HEK293 (cell line): ENCODE measurements around the gene ZNRF1.
A peak's percentile ranks its signal among the peaks of the same experiment; 100 is the strongest.

Experiments used
- ATF2 ChIP-seq: fragments of 450-650 bp; formaldehyde crosslinking; IDR thresholded peaks from 2 replicates; pipeline ENCODE4 v1.5.1; 2016; ENCODE audit warnings: missing biosample characterization, missing genetic modification characterization, low read depth
- CTCF ChIP-seq: fragments of 450-650 bp; formaldehyde crosslinking; IDR thresholded peaks from 2 replicates; pipeline ENCODE4 v1.5.1; 2016; ENCODE audit warnings: missing biosample characterization, missing genetic modification characterization
- REPIN1 ChIP-seq: fragments of 450-650 bp; formaldehyde crosslinking; IDR thresholded peaks from 2 replicates; pipeline ENCODE4 v1.5.1; 2017; ENCODE audit warnings: missing biosample characterization, missing genetic modification characterization, low read depth
- REST ChIP-seq: fragments of 450-650 bp; formaldehyde crosslinking; IDR thresholded peaks from 2 replicates; pipeline ENCODE4 v1.5.1; 2016; ENCODE audit warnings: missing biosample characterization, missing genetic modification characterization
- TCF7L2 ChIP-seq: IDR thresholded peaks from 2 replicates; pipeline ENCODE4 v1.6.1; 2011; ENCODE audit warnings: low read depth, mild to moderate bottlenecking, inconsistent platforms, low read length, moderate library complexity, borderline replicate concordance
- ZBTB7A ChIP-seq: fragments of 450-650 bp; formaldehyde crosslinking; IDR thresholded peaks from 2 replicates; pipeline ENCODE4 v1.5.1; 2016; ENCODE audit warnings: low read depth, missing biosample characterization, missing genetic modification characterization
- ZEB2 ChIP-seq: fragments of 450-650 bp; formaldehyde crosslinking; IDR thresholded peaks from 2 replicates; pipeline ENCODE4 v1.5.1; 2016; ENCODE audit warnings: missing biosample characterization, missing genetic modification characterization
- ZNF140 ChIP-seq: fragments of 450-650 bp; formaldehyde crosslinking; IDR thresholded peaks from 2 replicates; pipeline ENCODE4 v1.5.1; 2016; ENCODE audit warnings: missing biosample characterization, missing genetic modification characterization
- ZNF416 ChIP-seq: fragments of 450-650 bp; formaldehyde crosslinking; IDR thresholded peaks from 2 replicates; pipeline ENCODE4 v1.5.1; 2016; ENCODE audit warnings: missing biosample characterization, missing genetic modification characterization
- ZNF449 ChIP-seq: fragments of 450-650 bp; formaldehyde crosslinking; IDR thresholded peaks from 2 replicates; pipeline ENCODE4 v1.5.1; 2017; ENCODE audit warnings: missing biosample characterization, mild to moderate bottlenecking, missing genetic modification characterization, moderate library complexity
- ZNF513 ChIP-seq: fragments of 450-650 bp; IDR thresholded peaks from 2 replicates; pipeline ENCODE4 v1.5.1; 2018; ENCODE audit warnings: missing biosample characterization, missing genetic modification characterization
- ZNF639 ChIP-seq: fragments of 450-650 bp; formaldehyde crosslinking; IDR thresholded peaks from 2 replicates; pipeline ENCODE4 v1.5.1; 2016; ENCODE audit warnings: missing biosample characterization, missing genetic modification characterization
- ZNF677 ChIP-seq: fragments of 450-650 bp; IDR thresholded peaks from 2 replicates; pipeline ENCODE4 v1.5.0; 2018; ENCODE audit warnings: missing biosample characterization, mild to moderate bottlenecking, missing genetic modification characterization, moderate library complexity

DNA sequence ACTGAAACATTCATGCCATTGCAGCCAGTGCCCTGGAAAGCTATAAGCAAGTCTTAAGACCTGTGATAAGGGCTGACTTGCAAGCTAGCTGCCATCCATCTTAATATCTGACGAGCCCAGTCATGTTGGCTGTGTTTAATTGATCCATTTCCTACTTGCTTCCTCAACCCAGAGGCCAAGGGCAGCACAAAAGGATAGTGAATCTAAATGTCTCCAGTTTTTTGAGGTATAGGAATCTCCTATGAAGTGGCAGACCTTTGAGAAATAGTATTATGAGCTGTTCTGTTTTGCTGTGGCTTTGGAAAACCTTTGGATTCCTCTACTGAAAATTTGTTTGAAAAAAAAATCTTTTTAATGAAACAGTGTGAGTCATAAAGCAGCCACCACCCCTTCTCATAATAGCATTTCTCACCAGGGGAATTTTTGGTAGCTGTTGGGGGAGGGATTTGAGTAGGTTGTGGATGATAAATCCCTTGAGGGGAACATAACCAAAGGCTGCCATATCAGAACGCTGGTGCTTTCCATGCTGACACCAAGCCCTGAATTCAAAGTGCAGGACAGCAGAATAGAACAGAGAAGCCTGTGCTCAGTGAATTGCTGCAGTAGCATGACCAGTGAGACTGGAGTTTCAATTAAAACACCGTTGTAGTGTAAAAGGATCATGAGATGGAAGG is 12.9 kb downstream of the ZNRF1 start:
- TF ChIP-seq ZNF140 (tag by site-specific recombination), result no peak
- TF ChIP-seq CTCF, result no peak
- no peak for TF ChIP-seq ATF2 (tag by site-specific recombination)
- no peak for TF ChIP-seq TCF7L2
- no peak for TF ChIP-seq ZNF677 (tag by site-specific recombination)
- TF ChIP-seq ZEB2 (tag by site-specific recombination), result no peak
- TF ChIP-seq REPIN1 (tag by site-specific recombination), result no peak
- TF ChIP-seq ZNF639 (tag by site-specific recombination), result no peak
- TF ChIP-seq ZNF449, result peak; percentile 29; the same call in 1 of the 2 replicates
- TF ChIP-seq ZNF513, result no peak
- no peak for TF ChIP-seq REST (tag by site-specific recombination)
- TF ChIP-seq ZNF416, result no peak
- no peak for TF ChIP-seq ZBTB7A (tag by site-specific recombination)
